HepG2 (cell line): ENCODE data around the gene TAS1R3. TPM values are rescaled to one million over a fixed set of nuclear protein-coding genes. Genes with fewer than 3 reads are reported as not detected.

Experiments
- ATAC-seq: fragments of 200-7000 bp; cut with Tn5 transposase; 3 replicates; pipeline ENCODE4 v1.9.1; 2020; ENCODE audit warnings: mild to moderate bottlenecking, moderate library complexity
- BruUV-seq: library from RNA; stranded (reverse); fragments of 400-500 nt; replicated peaks from 2 replicates; lab custom pipeline; 2021; lab: Mats Ljungman, UMichigan
- CTCF ChIA-PET: fragments of 300-600 bp; formaldehyde crosslinking; extraction: SDS; loops from one replicate; lab custom pipeline; 2021; ENCODE audit warnings: low total read pairs, inconsistent platforms, low intra/inter-chr PET ratio; lab: Yijun Ruan, JAX
- POLR2A ChIA-PET: fragments of 350-600 bp; sonication (Branson Sonifier 250); formaldehyde crosslinking; loops from one replicate; lab custom pipeline; 2020; ENCODE audit warnings: antibody characterized with exemption, inconsistent platforms; lab: Yijun Ruan, JAX
- DNase-seq: peaks from one replicate; pipeline ENCODE4 v3.0.0-alpha.2; 2015; ENCODE audit warnings: low spot score
- FAIRE-seq: peaks from 3 replicates; lab custom pipeline; 2011; peaks lifted over from hg19 to GRCh38; lab: Jason Lieb, UNC
- H2AFZ ChIP-seq: one replicate; pipeline ENCODE4 v1.6.1; 2011; ENCODE audit warnings: low read length, inconsistent platforms
- H3K27ac ChIP-seq: fragments of 300-600 bp; 3 replicates; pipeline ENCODE4 v1.8.0; 2011; ENCODE audit warnings: mixed run types, mild to moderate bottlenecking, mixed read lengths, low read length, inconsistent platforms; ENCODE audit not compliant: insufficient read depth; ENCODE audit errors: extremely low read length
- H3K27me3 ChIP-seq, 2 experiments: fragments of 200-600 bp in 1 of 2; 2 replicates in 1 of 2; 3 replicates in 1 of 2; pipeline versions ENCODE4 v1.6.0 to v1.8.0; 2011; ENCODE audit warnings: low read length in 2 of 2, mild to moderate bottlenecking in 2 of 2, moderate library complexity in 2 of 2, inconsistent platforms in 1 of 2; ENCODE audit not compliant: insufficient read depth in 2 of 2, control insufficient read depth in 1 of 2
- H3K36me3 ChIP-seq, 2 experiments: fragments of 200-600 bp in 1 of 2; replicated peaks in 1 of 2; 2 replicates in 1 of 2; 3 replicates in 1 of 2; pipeline versions ENCODE4 v1.5.1 to v1.8.0; 2011; ENCODE audit warnings: low read length in 2 of 2, inconsistent platforms in 1 of 2; ENCODE audit not compliant: insufficient read depth in 2 of 2, control insufficient read depth in 1 of 2
- H3K4me1 ChIP-seq: 2 replicates; pipeline ENCODE4 v1.5.1; 2012; ENCODE audit warnings: low read length, inconsistent platforms; ENCODE audit not compliant: insufficient read depth
- H3K4me2 ChIP-seq: 2 replicates; pipeline ENCODE4 v1.6.0; 2011; ENCODE audit warnings: low read depth, low read length, inconsistent platforms
- H3K4me3 ChIP-seq, 3 experiments: fragments of 200-600 bp in 1 of 3; sonication (generic), shearing (Covaris generic) in 1 of 3; replicated peaks in 1 of 3; 2 replicates each; pipeline ENCODE4 v1.5.1; 2011 to 2016; ENCODE audit warnings: low read length in 3 of 3, inconsistent platforms in 2 of 3, low read depth in 2 of 3, mild to moderate bottlenecking in 2 of 3, control low read depth in 1 of 3, mixed read lengths in 1 of 3; ENCODE audit not compliant: insufficient read depth in 1 of 3
- H3K79me2 ChIP-seq: one replicate; pipeline ENCODE4 v1.6.1; 2011; ENCODE audit warnings: low read length, inconsistent platforms; ENCODE audit not compliant: insufficient read depth
- H3K9ac ChIP-seq: 2 replicates; pipeline ENCODE4 v1.6.0; 2011; ENCODE audit warnings: mild to moderate bottlenecking, low read depth, low read length, inconsistent platforms; ENCODE audit not compliant: insufficient read depth
- H3K9me3 ChIP-seq: 2 replicates; pipeline ENCODE4 v1.5.1; 2012; ENCODE audit warnings: mild to moderate bottlenecking, low read length
- H4K20me1 ChIP-seq: 2 replicates; pipeline ENCODE4 v1.6.0; 2011; ENCODE audit warnings: inconsistent platforms, mild to moderate bottlenecking, low read length, moderate library complexity; ENCODE audit not compliant: insufficient read depth
- AGO2 ChIP-seq: fragments of 200-400 bp; formaldehyde crosslinking; optimal IDR thresholded peaks from 2 replicates; pipeline ENCODE3; 2017; ENCODE audit warnings: mild to moderate bottlenecking, low read depth, low read length, moderate library complexity
- ARID2 ChIP-seq: sonication (generic); formaldehyde crosslinking; IDR thresholded peaks from 2 replicates; pipeline ENCODE4 v1.8.1; 2022; ENCODE audit warnings: mild to moderate bottlenecking, missing genetic modification reagents, borderline replicate concordance
- HNF4A ChIP-seq: sonication (generic); formaldehyde crosslinking; IDR thresholded peaks from 2 replicates; pipeline ENCODE4 v1.4.0; 2020; ENCODE audit warnings: missing genetic modification reagents
- KLF12 ChIP-seq: sonication (generic); formaldehyde crosslinking; IDR thresholded peaks from 2 replicates; pipeline ENCODE4 v1.4.0; 2020; ENCODE audit warnings: missing genetic modification reagents, borderline replicate concordance
- MYNN ChIP-seq: sonication (generic); formaldehyde crosslinking; IDR thresholded peaks from 2 replicates; pipeline ENCODE4 v1.4.0; 2020; ENCODE audit warnings: mild to moderate bottlenecking, low read depth, missing genetic modification reagents
- RBFOX2 ChIP-seq: fragments of 200-400 bp; formaldehyde crosslinking; IDR thresholded peaks from 2 replicates; pipeline ENCODE4 v1.6.1; 2017; ENCODE audit warnings: low read depth, mild to moderate bottlenecking, low read length
- ZMYM4 ChIP-seq: sonication (generic); formaldehyde crosslinking; IDR thresholded peaks from 2 replicates; pipeline ENCODE4 v1.8.1; 2023; ENCODE audit warnings: mild to moderate bottlenecking, missing genetic modification reagents
- WGBS: methylation state at CpG from one replicate; pipeline ENCODE4 v1.1.6; 2017; ENCODE audit warnings: low lambda C conversion rate; 5-methylcytosine and 5-hydroxymethylcytosine counted together
- in situ Hi-C: cut with HindIII; loops from 2 replicates; pipeline ENCODE4 v1.10.0; 2017; ENCODE audit warnings: low pct_unique_long_range_greater_than_20kb; ENCODE audit not compliant: extremely low pct_ligation_motif_present
- intact Hi-C: fragments of 100-400 bp; cut with micrococcal nuclease; formaldehyde crosslinking; loops from one replicate; pipeline ENCODE4 v1.10.0; 2022; ENCODE audit not compliant: unreplicated experiment
- polyA plus RNA-seq, 8 experiments: library from polyadenylated mRNA; depleted of rRNA in 3 of 8; stranded (reverse) in 7 of 8; unstranded in 1 of 8; fragments of >200 nt; fragmentation: Illumina TruSeq in 4 of 8; extraction: Trizol in 4 of 8; gene quantifications; 2 replicates each; pipeline versions ENCODE4 v1.2.1 to v1.2.3, GENCODE V29; 2011 to 2016; ENCODE audit warnings: low read depth in 4 of 8, missing spikeins in 1 of 8, mixed read lengths in 1 of 8; ENCODE audit not compliant: insufficient read depth in 1 of 8
- total RNA-seq, 5 experiments: library from RNA; depleted of rRNA; stranded (reverse); fragments of >200 nt; fragmentation: Illumina TruSeq; extraction: Trizol; gene quantifications; 2 replicates each; pipeline ENCODE4 v1.2.3, GENCODE V29; 2016; ENCODE audit warnings: low read depth in 1 of 5
- TF ChIP-seq, protein P1 (sequence below): sonication (generic); formaldehyde crosslinking; IDR thresholded peaks from 2 replicates; pipeline ENCODE4 v1.5.0; 2020; ENCODE audit warnings: mild to moderate bottlenecking, missing genetic modification reagents, borderline replicate concordance
- TF ChIP-seq, protein P2 (sequence below): sonication (generic); formaldehyde crosslinking; IDR thresholded peaks from 2 replicates; pipeline ENCODE4 v1.5.0; 2020; ENCODE audit warnings: missing genetic modification reagents
- TF ChIP-seq, protein P3 (sequence below): sonication (generic); formaldehyde crosslinking; IDR thresholded peaks from 2 replicates; pipeline ENCODE4 v1.9.0; 2022; ENCODE audit warnings: low read depth, missing genetic modification reagents

The TAS1R3 gene
- total and polyA plus RNA-seq, 2 of the 13 experiments (the other 11 are each of a cell fraction or from before 2014, with no cell fraction given) = 0.13 to 0.15 TPM

DNA sequence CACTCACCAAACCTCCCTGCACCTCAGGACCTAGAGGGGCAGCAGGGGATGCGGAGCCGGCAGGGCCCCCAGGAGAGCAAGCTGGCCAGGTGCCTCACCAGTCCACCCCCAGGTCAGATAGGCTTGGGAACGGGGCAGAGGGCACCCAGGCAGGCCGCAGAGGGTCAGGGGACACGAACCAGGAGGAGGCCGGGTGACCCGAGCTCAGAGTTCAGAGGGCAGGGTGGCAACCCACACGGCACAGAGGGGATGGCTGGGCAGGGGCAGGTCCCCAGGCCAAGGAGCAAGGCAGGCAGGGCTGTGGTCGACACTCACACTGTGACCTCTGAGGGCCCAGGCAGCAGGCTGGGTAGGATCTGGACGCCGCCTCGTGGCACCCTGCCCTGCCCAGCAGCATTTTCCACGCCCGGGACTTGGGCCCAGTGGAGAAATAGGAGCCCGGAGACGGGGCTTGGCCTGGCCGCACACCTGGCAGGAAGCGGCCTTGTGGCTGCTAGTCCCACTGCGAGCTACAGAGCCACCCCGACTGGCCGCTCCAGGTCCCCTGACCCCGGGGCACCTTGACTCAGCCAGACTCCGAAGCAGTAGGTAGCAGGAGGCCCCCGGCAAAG lies 12.8 kb downstream of the TAS1R3 start:
- H3K9me3 ChIP-seq = no peaks in the 10 kb centered on the region
- no peak for FAIRE-seq
- peaks cover 48% of the 10 kb centered on the region for H3K79me2 ChIP-seq
- peaks cover 9 to 20% of the 10 kb centered on the region in 2 experiments for H3K36me3 ChIP-seq
- H3K4me2 ChIP-seq = peak overlapping the region; percentile 57; the same call in 1 of the 2 replicates
- peaks cover 29% of the 10 kb centered on the region; the same call in 1 of the 2 replicates for H4K20me1 ChIP-seq
- H3K4me1 ChIP-seq = peaks cover 42% of the 10 kb centered on the region
- WGBS = 60% methylated on average over 1 of the region's 24 CpGs
- no peak for DNase-seq
- ChIA-PET POLR2A (interaction anchor here (1.0 kb wide), 2 partner anchors 12 to 31 kb away, joined by 3 to 7 read pairs; partner anchors contain the start of gene AURKAIP1), CTCF (interaction anchor here (2.5 kb wide), 1 partner anchor 28 kb away, joined by 11 read pairs; no protein-coding TSS in a partner anchor)
- in situ Hi-C loops = no loop called here
- no TSS peak for BruUV-seq
- 0 out of 2 replicates have a peak overlapping the region, but pooled peaks have one; percentile 39 for H3K9ac ChIP-seq
- no peak for TF ChIP-seq MYNN (CRISPR knock-in tag)
- TF ChIP-seq, protein P1, sequence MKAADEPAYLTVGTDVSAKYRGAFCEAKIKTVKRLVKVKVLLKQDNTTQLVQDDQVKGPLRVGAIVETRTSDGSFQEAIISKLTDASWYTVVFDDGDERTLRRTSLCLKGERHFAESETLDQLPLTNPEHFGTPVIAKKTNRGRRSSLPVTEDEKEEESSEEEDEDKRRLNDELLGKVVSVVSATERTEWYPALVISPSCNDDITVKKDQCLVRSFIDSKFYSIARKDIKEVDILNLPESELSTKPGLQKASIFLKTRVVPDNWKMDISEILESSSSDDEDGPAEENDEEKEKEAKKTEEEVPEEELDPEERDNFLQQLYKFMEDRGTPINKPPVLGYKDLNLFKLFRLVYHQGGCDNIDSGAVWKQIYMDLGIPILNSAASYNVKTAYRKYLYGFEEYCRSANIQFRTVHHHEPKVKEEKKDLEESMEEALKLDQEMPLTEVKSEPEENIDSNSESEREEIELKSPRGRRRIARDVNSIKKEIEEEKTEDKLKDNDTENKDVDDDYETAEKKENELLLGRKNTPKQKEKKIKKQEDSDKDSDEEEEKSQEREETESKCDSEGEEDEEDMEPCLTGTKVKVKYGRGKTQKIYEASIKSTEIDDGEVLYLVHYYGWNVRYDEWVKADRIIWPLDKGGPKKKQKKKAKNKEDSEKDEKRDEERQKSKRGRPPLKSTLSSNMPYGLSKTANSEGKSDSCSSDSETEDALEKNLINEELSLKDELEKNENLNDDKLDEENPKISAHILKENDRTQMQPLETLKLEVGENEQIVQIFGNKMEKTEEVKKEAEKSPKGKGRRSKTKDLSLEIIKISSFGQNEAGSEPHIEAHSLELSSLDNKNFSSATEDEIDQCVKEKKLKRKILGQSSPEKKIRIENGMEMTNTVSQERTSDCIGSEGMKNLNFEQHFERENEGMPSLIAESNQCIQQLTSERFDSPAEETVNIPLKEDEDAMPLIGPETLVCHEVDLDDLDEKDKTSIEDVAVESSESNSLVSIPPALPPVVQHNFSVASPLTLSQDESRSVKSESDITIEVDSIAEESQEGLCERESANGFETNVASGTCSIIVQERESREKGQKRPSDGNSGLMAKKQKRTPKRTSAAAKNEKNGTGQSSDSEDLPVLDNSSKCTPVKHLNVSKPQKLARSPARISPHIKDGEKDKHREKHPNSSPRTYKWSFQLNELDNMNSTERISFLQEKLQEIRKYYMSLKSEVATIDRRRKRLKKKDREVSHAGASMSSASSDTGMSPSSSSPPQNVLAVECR (CRISPR knock-in tag) = 0 out of 2 replicates have a peak, but pooled peaks have one; percentile 3
- 0 out of 2 replicates have a peak, but pooled peaks have one; percentile 40 for TF ChIP-seq RBFOX2
- no peak for TF ChIP-seq KLF12
- peak; percentile 13; the same call in 1 of the 2 replicates for TF ChIP-seq HNF4A (CRISPR knock-in tag)
- TF ChIP-seq AGO2 = peak; percentile 74
- TF ChIP-seq ARID2 (CRISPR knock-in tag) = no peak
- 0 out of 2 replicates have a peak, but pooled peaks have one; percentile 12 for TF ChIP-seq ZMYM4 (CRISPR knock-in tag)
- TF ChIP-seq, protein P2, sequence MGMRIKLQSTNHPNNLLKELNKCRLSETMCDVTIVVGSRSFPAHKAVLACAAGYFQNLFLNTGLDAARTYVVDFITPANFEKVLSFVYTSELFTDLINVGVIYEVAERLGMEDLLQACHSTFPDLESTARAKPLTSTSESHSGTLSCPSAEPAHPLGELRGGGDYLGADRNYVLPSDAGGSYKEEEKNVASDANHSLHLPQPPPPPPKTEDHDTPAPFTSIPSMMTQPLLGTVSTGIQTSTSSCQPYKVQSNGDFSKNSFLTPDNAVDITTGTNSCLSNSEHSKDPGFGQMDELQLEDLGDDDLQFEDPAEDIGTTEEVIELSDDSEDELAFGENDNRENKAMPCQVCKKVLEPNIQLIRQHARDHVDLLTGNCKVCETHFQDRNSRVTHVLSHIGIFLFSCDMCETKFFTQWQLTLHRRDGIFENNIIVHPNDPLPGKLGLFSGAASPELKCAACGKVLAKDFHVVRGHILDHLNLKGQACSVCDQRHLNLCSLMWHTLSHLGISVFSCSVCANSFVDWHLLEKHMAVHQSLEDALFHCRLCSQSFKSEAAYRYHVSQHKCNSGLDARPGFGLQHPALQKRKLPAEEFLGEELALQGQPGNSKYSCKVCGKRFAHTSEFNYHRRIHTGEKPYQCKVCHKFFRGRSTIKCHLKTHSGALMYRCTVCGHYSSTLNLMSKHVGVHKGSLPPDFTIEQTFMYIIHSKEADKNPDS (CRISPR knock-in tag) = 0 out of 2 replicates have a peak, but pooled peaks have one; percentile 35
- TF ChIP-seq, protein P3, sequence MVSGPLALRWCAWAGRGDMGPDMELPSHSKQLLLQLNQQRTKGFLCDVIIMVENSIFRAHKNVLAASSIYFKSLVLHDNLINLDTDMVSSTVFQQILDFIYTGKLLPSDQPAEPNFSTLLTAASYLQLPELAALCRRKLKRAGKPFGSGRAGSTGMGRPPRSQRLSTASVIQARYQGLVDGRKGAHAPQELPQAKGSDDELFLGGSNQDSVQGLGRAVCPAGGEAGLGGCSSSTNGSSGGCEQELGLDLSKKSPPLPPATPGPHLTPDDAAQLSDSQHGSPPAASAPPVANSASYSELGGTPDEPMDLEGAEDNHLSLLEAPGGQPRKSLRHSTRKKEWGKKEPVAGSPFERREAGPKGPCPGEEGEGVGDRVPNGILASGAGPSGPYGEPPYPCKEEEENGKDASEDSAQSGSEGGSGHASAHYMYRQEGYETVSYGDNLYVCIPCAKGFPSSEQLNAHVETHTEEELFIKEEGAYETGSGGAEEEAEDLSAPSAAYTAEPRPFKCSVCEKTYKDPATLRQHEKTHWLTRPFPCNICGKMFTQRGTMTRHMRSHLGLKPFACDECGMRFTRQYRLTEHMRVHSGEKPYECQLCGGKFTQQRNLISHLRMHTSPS = peak; percentile 27; the same call in 1 of the 2 replicates
- H3K27me3 ChIP-seq = no peaks in the 10 kb centered on the region
- intact Hi-C loops = loop anchor here (2.0 kb wide), 1 partner anchor 19 kb away; the partner anchor contains the start of genes CPTP and INTS11
- no peak overlapping the region for H3K27ac ChIP-seq
- no peak for ATAC-seq
- no peak overlapping the region for H3K4me3 ChIP-seq
- H2AFZ ChIP-seq = no peak overlapping the region
